PC-3 (cell line): ENCODE results near the gene UBE2H.

Experiments
- CTCF ChIP-seq: fragments of 300-600 bp; sonication (generic); conservative IDR thresholded peaks from 2 replicates; pipeline ENCODE4 v1.5.1; 2017; ENCODE audit warnings: antibody characterized with exemption, low read depth, mild to moderate bottlenecking, low read length
- EZH2 ChIP-seq: fragments of 300-600 bp; sonication (generic); IDR thresholded peaks from one replicate; pipeline ENCODE4 v1.6.1; 2017; ENCODE audit warnings: antibody characterized with exemption, mild to moderate bottlenecking, low read length; ENCODE audit not compliant: unreplicated experiment

GRCh38 chr7:129828078-129828762 lies 124.5 kb downstream of the UBE2H start:
- TF ChIP-seq CTCF = no peak
- no peak for TF ChIP-seq EZH2
